HepG2 (cell line): ENCODE data around the gene SLC16A4. TPM values are rescaled to one million over a fixed set of nuclear protein-coding genes. Genes with fewer than 3 reads are reported as not detected.

Experiments
- AGO1 ChIP-seq: fragments of 200-400 bp; formaldehyde crosslinking; IDR thresholded peaks from 2 replicates; pipeline ENCODE4 v1.6.1; 2017; ENCODE audit warnings: mild to moderate bottlenecking, low read depth, low read length, moderate library complexity; ENCODE audit not compliant: poor library complexity, severe bottlenecking
- ATAD3A ChIP-seq: sonication (generic); formaldehyde crosslinking; IDR thresholded peaks from 2 replicates; pipeline ENCODE4 v1.4.0; 2020; ENCODE audit warnings: missing genetic modification reagents
- DNMT1 ChIP-seq: sonication (generic); formaldehyde crosslinking; IDR thresholded peaks from 2 replicates; pipeline ENCODE4 v1.5.1; 2020; ENCODE audit warnings: mild to moderate bottlenecking, missing genetic modification reagents
- HNRNPLL ChIP-seq: fragments of 200-400 bp; formaldehyde crosslinking; IDR thresholded peaks from 2 replicates; pipeline ENCODE4 v1.6.1; 2017; ENCODE audit warnings: mild to moderate bottlenecking, low read depth, low read length; ENCODE audit not compliant: poor library complexity, severe bottlenecking
- KAT7 ChIP-seq: IDR thresholded peaks from 2 replicates; pipeline ENCODE4 v1.6.1; 2018; ENCODE audit warnings: borderline replicate concordance, missing compliant biosample characterization
- KLF6 ChIP-seq: IDR thresholded peaks from 2 replicates; pipeline ENCODE4 v1.8.0; 2016; ENCODE audit warnings: missing biosample characterization, missing genetic modification reagents
- NBN ChIP-seq: fragments of 450-650 bp; conservative IDR thresholded peaks from 2 replicates; pipeline ENCODE4 v1.6.1; 2017
- NFE2L2 ChIP-seq: fragments of 150-350 bp; IDR thresholded peaks from 2 replicates; pipeline ENCODE4 v1.6.1; 2014; ENCODE audit warnings: low read length
- PATZ1 ChIP-seq: sonication (generic); formaldehyde crosslinking; IDR thresholded peaks from 2 replicates; pipeline ENCODE4 v1.4.0; 2020; ENCODE audit warnings: missing genetic modification reagents
- SOX13 ChIP-seq, 3 experiments: fragments of 450-650 bp in 1 of 3; sonication (generic) in 1 of 3; formaldehyde crosslinking in 1 of 3; IDR thresholded peaks in 2 of 3; conservative IDR thresholded peaks in 1 of 3; 2 replicates each; pipeline versions ENCODE4 v1.5.0 to v1.6.1; 2016 to 2020; ENCODE audit warnings: antibody characterized with exemption in 1 of 3, mild to moderate bottlenecking in 1 of 3, missing compliant biosample characterization in 1 of 3, missing genetic modification reagents in 1 of 3, moderate library complexity in 1 of 3
- ZNF124 ChIP-seq: sonication (generic); formaldehyde crosslinking; IDR thresholded peaks from 2 replicates; pipeline ENCODE4 v1.4.0; 2020; ENCODE audit warnings: missing genetic modification reagents
- ZNF576 ChIP-seq: sonication (generic); formaldehyde crosslinking; IDR thresholded peaks from 2 replicates; pipeline ENCODE4 v1.4.0; 2020; ENCODE audit warnings: mild to moderate bottlenecking, missing genetic modification reagents
- ZNF883 ChIP-seq: sonication (generic); formaldehyde crosslinking; IDR thresholded peaks from 2 replicates; pipeline ENCODE4 v1.5.1; 2020; ENCODE audit warnings: mild to moderate bottlenecking, missing genetic modification reagents; ENCODE audit errors: not compliant biosample characterization
- polyA plus RNA-seq, 8 experiments: library from polyadenylated mRNA; depleted of rRNA in 3 of 8; stranded (reverse) in 7 of 8; unstranded in 1 of 8; fragments of >200 nt; fragmentation: Illumina TruSeq in 4 of 8; extraction: Trizol in 4 of 8; gene quantifications; 2 replicates each; pipeline versions ENCODE4 v1.2.1 to v1.2.3, GENCODE V29; 2011 to 2016; ENCODE audit warnings: low read depth in 4 of 8, missing spikeins in 1 of 8, mixed read lengths in 1 of 8; ENCODE audit not compliant: insufficient read depth in 1 of 8
- total RNA-seq, 5 experiments: library from RNA; depleted of rRNA; stranded (reverse); fragments of >200 nt; fragmentation: Illumina TruSeq; extraction: Trizol; gene quantifications; 2 replicates each; pipeline ENCODE4 v1.2.3, GENCODE V29; 2016; ENCODE audit warnings: low read depth in 1 of 5
- TF ChIP-seq, protein P1 (sequence below): sonication (generic); formaldehyde crosslinking; IDR thresholded peaks from 2 replicates; pipeline ENCODE4 v1.4.0; 2020; ENCODE audit warnings: missing genetic modification reagents, borderline replicate concordance
- TF ChIP-seq, protein P2 (sequence below): sonication (generic); formaldehyde crosslinking; IDR thresholded peaks from 2 replicates; pipeline ENCODE4 v1.8.0; 2022; ENCODE audit warnings: mild to moderate bottlenecking, missing genetic modification reagents, borderline replicate concordance
- TF ChIP-seq, protein P3 (sequence below): sonication (generic); formaldehyde crosslinking; IDR thresholded peaks from 2 replicates; pipeline ENCODE4 v1.4.0; 2020; ENCODE audit warnings: mild to moderate bottlenecking, low read depth, missing genetic modification reagents

The SLC16A4 gene
- total and polyA plus RNA-seq, 2 of the 13 experiments (the other 11 are each of a cell fraction or from before 2014, with no cell fraction given): 1.1 to 1.5 TPM

DNA sequence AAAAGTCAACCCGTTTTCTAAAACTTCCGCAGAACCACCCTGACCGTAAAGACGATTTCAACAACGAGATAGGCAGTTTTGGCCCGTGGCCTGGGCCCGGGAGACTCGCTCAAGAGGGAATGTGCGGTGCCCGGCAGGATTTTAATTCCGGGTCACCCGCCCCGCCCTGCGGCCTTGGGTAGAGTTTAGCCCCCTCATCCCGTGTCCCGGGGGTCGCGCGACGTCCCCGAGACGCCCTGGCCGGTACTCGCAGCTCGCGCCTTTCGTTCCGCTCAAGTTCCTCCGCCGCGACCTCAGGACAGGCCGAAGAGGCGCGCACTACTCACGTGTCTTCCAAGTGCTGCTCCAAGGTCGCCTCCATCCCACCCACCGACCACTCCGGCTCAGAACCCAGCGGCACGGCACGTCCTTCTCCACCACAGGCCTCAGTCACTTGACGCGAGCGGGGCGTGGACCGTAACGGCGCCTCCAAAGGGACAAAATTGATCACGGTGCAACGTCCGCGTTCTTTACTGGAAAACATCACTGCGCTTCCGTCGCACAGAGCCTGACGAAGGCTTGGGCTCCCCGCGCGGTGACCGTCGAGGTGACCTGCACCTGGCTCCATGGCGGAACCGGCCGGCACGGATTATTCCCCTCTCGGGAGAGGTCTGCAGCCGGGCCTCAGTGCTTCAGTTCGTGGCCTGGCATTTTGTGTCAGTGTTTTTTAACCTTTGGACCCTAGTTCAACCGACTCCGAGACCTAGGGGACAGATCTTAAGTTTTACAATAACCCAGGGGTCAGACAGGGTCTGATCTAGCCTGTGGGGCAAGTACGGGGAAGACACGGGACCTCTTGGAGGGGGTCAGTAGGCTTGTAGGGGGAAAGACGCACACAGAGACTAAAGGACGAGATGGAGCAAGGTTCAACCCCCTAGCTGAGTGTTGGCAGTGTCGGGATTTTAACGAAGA, 16.7 kb upstream of the SLC16A4 start, which contains the start of gene LAMTOR5 (continued):
- TF ChIP-seq, protein P1, sequence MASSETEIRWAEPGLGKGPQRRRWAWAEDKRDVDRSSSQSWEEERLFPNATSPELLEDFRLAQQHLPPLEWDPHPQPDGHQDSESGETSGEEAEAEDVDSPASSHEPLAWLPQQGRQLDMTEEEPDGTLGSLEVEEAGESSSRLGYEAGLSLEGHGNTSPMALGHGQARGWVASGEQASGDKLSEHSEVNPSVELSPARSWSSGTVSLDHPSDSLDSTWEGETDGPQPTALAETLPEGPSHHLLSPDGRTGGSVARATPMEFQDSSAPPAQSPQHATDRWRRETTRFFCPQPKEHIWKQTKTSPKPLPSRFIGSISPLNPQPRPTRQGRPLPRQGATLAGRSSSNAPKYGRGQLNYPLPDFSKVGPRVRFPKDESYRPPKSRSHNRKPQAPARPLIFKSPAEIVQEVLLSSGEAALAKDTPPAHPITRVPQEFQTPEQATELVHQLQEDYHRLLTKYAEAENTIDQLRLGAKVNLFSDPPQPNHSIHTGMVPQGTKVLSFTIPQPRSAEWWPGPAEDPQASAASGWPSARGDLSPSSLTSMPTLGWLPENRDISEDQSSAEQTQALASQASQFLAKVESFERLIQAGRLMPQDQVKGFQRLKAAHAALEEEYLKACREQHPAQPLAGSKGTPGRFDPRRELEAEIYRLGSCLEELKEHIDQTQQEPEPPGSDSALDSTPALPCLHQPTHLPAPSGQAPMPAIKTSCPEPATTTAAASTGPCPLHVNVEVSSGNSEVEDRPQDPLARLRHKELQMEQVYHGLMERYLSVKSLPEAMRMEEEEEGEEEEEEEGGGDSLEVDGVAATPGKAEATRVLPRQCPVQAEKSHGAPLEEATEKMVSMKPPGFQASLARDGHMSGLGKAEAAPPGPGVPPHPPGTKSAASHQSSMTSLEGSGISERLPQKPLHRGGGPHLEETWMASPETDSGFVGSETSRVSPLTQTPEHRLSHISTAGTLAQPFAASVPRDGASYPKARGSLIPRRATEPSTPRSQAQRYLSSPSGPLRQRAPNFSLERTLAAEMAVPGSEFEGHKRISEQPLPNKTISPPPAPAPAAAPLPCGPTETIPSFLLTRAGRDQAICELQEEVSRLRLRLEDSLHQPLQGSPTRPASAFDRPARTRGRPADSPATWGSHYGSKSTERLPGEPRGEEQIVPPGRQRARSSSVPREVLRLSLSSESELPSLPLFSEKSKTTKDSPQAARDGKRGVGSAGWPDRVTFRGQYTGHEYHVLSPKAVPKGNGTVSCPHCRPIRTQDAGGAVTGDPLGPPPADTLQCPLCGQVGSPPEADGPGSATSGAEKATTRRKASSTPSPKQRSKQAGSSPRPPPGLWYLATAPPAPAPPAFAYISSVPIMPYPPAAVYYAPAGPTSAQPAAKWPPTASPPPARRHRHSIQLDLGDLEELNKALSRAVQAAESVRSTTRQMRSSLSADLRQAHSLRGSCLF (CRISPR knock-in tag): 0 out of 2 replicates have a peak, but pooled peaks have one; percentile 77
- TF ChIP-seq, protein P2, sequence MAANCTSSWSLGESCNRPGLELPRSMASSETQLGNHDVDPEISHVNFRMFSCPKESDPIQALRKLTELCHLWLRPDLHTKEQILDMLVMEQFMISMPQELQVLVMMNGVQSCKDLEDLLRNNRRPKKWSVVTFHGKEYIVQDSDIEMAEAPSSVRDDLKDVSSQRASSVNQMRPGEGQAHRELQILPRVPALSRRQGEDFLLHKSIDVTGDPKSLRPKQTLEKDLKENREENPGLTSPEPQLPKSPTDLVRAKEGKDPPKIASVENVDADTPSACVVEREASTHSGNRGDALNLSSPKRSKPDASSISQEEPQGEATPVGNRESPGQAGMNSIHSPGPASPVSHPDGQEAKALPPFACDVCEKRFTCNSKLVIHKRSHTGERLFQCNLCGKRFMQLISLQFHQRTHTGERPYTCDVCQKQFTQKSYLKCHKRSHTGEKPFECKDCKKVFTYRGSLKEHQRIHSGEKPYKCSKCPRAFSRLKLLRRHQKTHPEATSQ (CRISPR knock-in tag): 0 out of 2 replicates have a peak, but pooled peaks have one; percentile 18
- TF ChIP-seq ZNF576 (CRISPR knock-in tag) (no peak), ZNF883 (peak; percentile 92), KLF6 (CRISPR knock-in tag) (no peak), ATAD3A (CRISPR knock-in tag) (no peak), ZNF124 (CRISPR knock-in tag) (no peak; the same call in 1 of the 2 replicates), HNRNPLL (peak; percentile 92), DNMT1 (peak; percentile 91; the same call in 1 of the 2 replicates), AGO1 (peak; percentile 39), KAT7 (CRISPR knock-in tag) (peak; percentile 93), NBN (no peak), NFE2L2 (no peak), SOX13 (IDR thresholded peaks at IDR 0.05) (peak; percentile 55; the same call in 1 of the 2 replicates), SOX13 (CRISPR knock-in tag; conservative IDR thresholded peaks at IDR 0.05 in 1 of 2, IDR thresholded peaks at IDR 0.05 in 1 of 2) (peak in 1 of 2 experiments; percentile 66; a peak in 2 of 4 replicates), PATZ1 (peak; percentile 38; the same call in 1 of the 2 replicates)
- TF ChIP-seq, protein P3, sequence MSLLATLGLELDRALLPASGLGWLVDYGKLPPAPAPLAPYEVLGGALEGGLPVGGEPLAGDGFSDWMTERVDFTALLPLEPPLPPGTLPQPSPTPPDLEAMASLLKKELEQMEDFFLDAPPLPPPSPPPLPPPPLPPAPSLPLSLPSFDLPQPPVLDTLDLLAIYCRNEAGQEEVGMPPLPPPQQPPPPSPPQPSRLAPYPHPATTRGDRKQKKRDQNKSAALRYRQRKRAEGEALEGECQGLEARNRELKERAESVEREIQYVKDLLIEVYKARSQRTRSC (CRISPR knock-in tag): peak; percentile 85
